A549 (cell line): ENCODE data around the gene CCDC197.

Experiments
- CHD2 ChIP-seq: fragments of 150-350 bp; IDR thresholded peaks from 2 replicates; pipeline ENCODE4 v1.6.1; 2014; ENCODE audit warnings: low read length; ENCODE audit not compliant: partially characterized antibody
- EHMT2 ChIP-seq: fragments of 200-600 bp; sonication (generic); IDR thresholded peaks from 2 replicates; pipeline ENCODE4 v1.6.1; 2016; ENCODE audit warnings: antibody characterized with exemption, low read depth, mild to moderate bottlenecking, moderate library complexity
- EP300 ChIP-seq, 2 experiments: fragments of >200 bp; sonication (Bioruptor Twin); formaldehyde crosslinking; IDR thresholded peaks; 2 replicates in 1 of 2; 3 replicates in 1 of 2; pipeline ENCODE4 v1.6.1; 2016 to 2017
- JUNB ChIP-seq: fragments of >200 bp; sonication (Bioruptor Twin); formaldehyde crosslinking; IDR thresholded peaks from 2 replicates; pipeline ENCODE4 v1.6.1; 2016
- MAZ ChIP-seq: fragments of 150-350 bp; IDR thresholded peaks from 2 replicates; pipeline ENCODE4 v1.6.1; 2014; ENCODE audit warnings: antibody characterized with exemption, low read depth, low read length, borderline replicate concordance
- NFE2L2 ChIP-seq: fragments of 150-350 bp; conservative IDR thresholded peaks from 2 replicates; pipeline ENCODE4 v1.6.1; 2014; ENCODE audit warnings: low read length
- NR3C1 ChIP-seq: fragments of >200 bp; sonication (Bioruptor Twin); formaldehyde crosslinking; IDR thresholded peaks from 3 replicates; pipeline ENCODE4 v1.6.1; 2017
- POLR2A ChIP-seq: IDR thresholded peaks from 2 replicates; pipeline ENCODE4 v1.6.1; 2012; ENCODE audit warnings: mild to moderate bottlenecking, low read length
- POLR2AphosphoS2 ChIP-seq: conservative IDR thresholded peaks from 2 replicates; pipeline ENCODE4 v1.6.1; 2012; ENCODE audit warnings: low read length, improper control_type of control experiment, inconsistent platforms
- RFX5 ChIP-seq: fragments of 450-650 bp; IDR thresholded peaks from 2 replicates; pipeline ENCODE4 v1.7.1; 2014; ENCODE audit warnings: antibody characterized with exemption, mild to moderate bottlenecking, moderate library complexity
- SMC3 ChIP-seq: fragments of >200 bp; sonication (Bioruptor Twin); formaldehyde crosslinking; IDR thresholded peaks from 3 replicates; pipeline ENCODE4 v1.6.1; 2018; ENCODE audit warnings: inconsistent platforms
- TF ChIP-seq, protein P1 (sequence below): fragments of >200 bp; sonication (Bioruptor Twin); formaldehyde crosslinking; IDR thresholded peaks from 3 replicates; pipeline ENCODE4 v1.5.1; 2016
- TF ChIP-seq, protein P2 (sequence below): fragments of 200-600 bp; sonication (generic); IDR thresholded peaks from 2 replicates; pipeline ENCODE4 v1.6.1; 2016; ENCODE audit warnings: antibody characterized with exemption, mild to moderate bottlenecking, moderate library complexity

DNA sequence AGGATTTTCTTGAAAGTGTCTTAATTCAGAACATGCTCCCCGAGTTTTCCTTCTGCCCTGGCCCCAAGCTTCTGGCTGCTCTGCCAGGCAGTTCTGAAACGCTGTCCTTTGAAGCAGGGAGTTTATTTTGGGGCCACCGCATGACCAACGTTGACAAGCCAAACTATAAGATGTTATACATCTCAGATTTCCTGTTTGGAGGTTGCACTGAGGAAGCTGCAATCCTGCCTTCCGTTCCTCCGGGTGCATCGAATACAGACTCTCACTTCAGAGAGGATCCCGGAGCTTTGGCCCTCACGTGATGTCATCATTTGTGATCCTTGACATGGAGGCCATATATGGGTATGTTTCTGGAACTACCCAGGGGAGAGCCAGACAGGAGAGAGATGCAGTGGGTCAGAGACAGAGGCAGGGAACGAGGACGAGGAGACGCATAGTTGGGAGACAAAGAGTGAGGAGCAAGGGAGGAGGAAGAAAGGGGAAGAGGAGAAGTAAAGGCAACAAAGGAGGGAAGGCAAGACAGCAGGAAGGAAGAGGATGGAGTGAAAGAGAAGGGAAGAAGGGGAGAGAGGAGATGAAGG lies 20.5 kb upstream of the CCDC197 start, which contains the start of gene ASB2:
- TF ChIP-seq CHD2 (no peak), NR3C1 (no peak), POLR2A (no peak), EHMT2 (no peak), NFE2L2 (no peak), SMC3 (no peak), EP300 (IDR thresholded peaks at IDR 0.05) (no peak), MAZ (no peak), JUNB (no peak), RFX5 (no peak), POLR2AphosphoS2 (no peak)
- TF ChIP-seq, protein P1, sequence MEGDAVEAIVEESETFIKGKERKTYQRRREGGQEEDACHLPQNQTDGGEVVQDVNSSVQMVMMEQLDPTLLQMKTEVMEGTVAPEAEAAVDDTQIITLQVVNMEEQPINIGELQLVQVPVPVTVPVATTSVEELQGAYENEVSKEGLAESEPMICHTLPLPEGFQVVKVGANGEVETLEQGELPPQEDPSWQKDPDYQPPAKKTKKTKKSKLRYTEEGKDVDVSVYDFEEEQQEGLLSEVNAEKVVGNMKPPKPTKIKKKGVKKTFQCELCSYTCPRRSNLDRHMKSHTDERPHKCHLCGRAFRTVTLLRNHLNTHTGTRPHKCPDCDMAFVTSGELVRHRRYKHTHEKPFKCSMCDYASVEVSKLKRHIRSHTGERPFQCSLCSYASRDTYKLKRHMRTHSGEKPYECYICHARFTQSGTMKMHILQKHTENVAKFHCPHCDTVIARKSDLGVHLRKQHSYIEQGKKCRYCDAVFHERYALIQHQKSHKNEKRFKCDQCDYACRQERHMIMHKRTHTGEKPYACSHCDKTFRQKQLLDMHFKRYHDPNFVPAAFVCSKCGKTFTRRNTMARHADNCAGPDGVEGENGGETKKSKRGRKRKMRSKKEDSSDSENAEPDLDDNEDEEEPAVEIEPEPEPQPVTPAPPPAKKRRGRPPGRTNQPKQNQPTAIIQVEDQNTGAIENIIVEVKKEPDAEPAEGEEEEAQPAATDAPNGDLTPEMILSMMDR, result no peak
- TF ChIP-seq, protein P2, sequence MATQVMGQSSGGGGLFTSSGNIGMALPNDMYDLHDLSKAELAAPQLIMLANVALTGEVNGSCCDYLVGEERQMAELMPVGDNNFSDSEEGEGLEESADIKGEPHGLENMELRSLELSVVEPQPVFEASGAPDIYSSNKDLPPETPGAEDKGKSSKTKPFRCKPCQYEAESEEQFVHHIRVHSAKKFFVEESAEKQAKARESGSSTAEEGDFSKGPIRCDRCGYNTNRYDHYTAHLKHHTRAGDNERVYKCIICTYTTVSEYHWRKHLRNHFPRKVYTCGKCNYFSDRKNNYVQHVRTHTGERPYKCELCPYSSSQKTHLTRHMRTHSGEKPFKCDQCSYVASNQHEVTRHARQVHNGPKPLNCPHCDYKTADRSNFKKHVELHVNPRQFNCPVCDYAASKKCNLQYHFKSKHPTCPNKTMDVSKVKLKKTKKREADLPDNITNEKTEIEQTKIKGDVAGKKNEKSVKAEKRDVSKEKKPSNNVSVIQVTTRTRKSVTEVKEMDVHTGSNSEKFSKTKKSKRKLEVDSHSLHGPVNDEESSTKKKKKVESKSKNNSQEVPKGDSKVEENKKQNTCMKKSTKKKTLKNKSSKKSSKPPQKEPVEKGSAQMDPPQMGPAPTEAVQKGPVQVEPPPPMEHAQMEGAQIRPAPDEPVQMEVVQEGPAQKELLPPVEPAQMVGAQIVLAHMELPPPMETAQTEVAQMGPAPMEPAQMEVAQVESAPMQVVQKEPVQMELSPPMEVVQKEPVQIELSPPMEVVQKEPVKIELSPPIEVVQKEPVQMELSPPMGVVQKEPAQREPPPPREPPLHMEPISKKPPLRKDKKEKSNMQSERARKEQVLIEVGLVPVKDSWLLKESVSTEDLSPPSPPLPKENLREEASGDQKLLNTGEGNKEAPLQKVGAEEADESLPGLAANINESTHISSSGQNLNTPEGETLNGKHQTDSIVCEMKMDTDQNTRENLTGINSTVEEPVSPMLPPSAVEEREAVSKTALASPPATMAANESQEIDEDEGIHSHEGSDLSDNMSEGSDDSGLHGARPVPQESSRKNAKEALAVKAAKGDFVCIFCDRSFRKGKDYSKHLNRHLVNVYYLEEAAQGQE, result no peak
